GM19043 (cell line): ENCODE results near the gene FSTL3.

ENCODE experiments used
- ATAC-seq: cut with Tn5 transposase; IDR thresholded peaks from one replicate; pipeline ENCODE4 v1.9.1; 2021; ENCODE audit warnings: low read depth; ENCODE audit not compliant: unreplicated experiment

The FSTL3 gene

GRCh38 chr19:729965-730668, 53.9 kb downstream of the FSTL3 start:
- no peak for ATAC-seq

- no peak for ATAC-seq
Observed at GRCh38 chr19:731000-731399, 54.8 kb downstream of the FSTL3 start.

- no peak for ATAC-seq
Observed at GRCh38 chr19:732148-733069, 56.2 kb downstream of the FSTL3 start.
